ENCODE data around the gene XRCC3. TPM values are rescaled to one million over a fixed set of nuclear protein-coding genes. Genes with fewer than 3 reads are reported as not detected.

Gene XRCC3
- polyA plus RNA-seq, 3 donors = 0.66 to 8.1 (median 2.0) TPM

DNA sequence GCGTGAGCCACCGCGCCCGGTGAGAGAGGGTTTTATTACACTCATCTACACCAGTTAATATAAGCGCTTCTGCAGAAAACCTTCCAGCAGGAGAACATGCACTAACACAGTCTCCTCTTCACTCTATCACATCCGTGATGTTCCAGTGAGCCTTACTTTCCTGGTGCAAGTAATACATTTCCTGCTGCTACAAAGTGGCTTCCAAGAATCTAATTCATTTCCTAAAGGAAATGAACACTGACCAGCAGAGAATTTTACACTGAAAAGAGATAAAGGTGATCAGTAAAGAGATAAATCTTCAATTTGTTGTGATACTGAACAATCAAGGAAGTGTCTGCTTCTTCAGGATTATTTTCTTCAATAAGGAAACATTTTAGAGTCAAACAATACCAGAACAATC lies 39.8 kb upstream of the XRCC3 start:
- no peaks in the 10 kb centered on the region for H3K79me2 ChIP-seq (ENCODE audit: insufficient read depth, low read length)
- H3K4me3 Mint-ChIP-seq = no peak overlapping the region
- H3K9me3 Mint-ChIP-seq = no peaks in the 10 kb centered on the region
- no peaks in the 10 kb centered on the region for H3K27me3 ChIP-seq (ENCODE audit: control insufficient read depth in 2 of 2, insufficient read depth in 2 of 2, low read length in 2 of 2)
- H3K36me3 ChIP-seq (replicated peaks in 1 of 2; ENCODE audit: control insufficient read depth in 1 of 2, insufficient read depth in 2 of 2, low read length in 2 of 2) = no peaks in the 10 kb centered on the region
- no peak overlapping the region for H3K4me3 ChIP-seq (replicated peaks in 1 of 3; ENCODE audit: low read depth in 2 of 3, low read length in 3 of 3)
- H3K4me1 Mint-ChIP-seq = no peaks in the 10 kb centered on the region
- H3K27me3 Mint-ChIP-seq (ENCODE audit: low read depth in 3 of 3) = peaks cover 0 to 6% (median 2%) of the 10 kb centered on the region in 3 donors
- no peak for DNase-seq
- TF ChIP-seq, protein P1, sequence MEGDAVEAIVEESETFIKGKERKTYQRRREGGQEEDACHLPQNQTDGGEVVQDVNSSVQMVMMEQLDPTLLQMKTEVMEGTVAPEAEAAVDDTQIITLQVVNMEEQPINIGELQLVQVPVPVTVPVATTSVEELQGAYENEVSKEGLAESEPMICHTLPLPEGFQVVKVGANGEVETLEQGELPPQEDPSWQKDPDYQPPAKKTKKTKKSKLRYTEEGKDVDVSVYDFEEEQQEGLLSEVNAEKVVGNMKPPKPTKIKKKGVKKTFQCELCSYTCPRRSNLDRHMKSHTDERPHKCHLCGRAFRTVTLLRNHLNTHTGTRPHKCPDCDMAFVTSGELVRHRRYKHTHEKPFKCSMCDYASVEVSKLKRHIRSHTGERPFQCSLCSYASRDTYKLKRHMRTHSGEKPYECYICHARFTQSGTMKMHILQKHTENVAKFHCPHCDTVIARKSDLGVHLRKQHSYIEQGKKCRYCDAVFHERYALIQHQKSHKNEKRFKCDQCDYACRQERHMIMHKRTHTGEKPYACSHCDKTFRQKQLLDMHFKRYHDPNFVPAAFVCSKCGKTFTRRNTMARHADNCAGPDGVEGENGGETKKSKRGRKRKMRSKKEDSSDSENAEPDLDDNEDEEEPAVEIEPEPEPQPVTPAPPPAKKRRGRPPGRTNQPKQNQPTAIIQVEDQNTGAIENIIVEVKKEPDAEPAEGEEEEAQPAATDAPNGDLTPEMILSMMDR (IDR thresholded peaks at IDR 0.05) = no peak
- no peak overlapping the region for H3K27ac Mint-ChIP-seq
- no peaks in the 10 kb centered on the region for H4K20me1 ChIP-seq (ENCODE audit: insufficient read depth, low read length)
- no peaks in the 10 kb centered on the region for H3K36me3 Mint-ChIP-seq
- no peak overlapping the region for H3K4me2 ChIP-seq (replicated peaks; ENCODE audit: extremely low read depth, low read length, poor library complexity, severe bottlenecking)
- no peaks in the 10 kb centered on the region for H3K9me3 ChIP-seq (replicated peaks in 1 of 2; ENCODE audit: control insufficient read depth in 1 of 2, insufficient read depth in 1 of 2, low read length in 2 of 2)
- H2AFZ ChIP-seq (ENCODE audit: insufficient read depth, low read depth, low read length, poor library complexity, severe bottlenecking) = no peak overlapping the region
- H3K9ac ChIP-seq (ENCODE audit: insufficient read depth, low read length, poor library complexity, severe bottlenecking) = no peak overlapping the region
- H3K4me1 ChIP-seq (ENCODE audit: control insufficient read depth in 1 of 2, insufficient read depth in 2 of 2, low read length in 2 of 2) = no peaks in the 10 kb centered on the region
- intact Hi-C loops (cut with micrococcal nuclease) = no loop called here
- no peak overlapping the region for H3K27ac ChIP-seq (ENCODE audit: low read depth in 1 of 2, low read length in 2 of 2)
- WGBS (ENCODE audit: insufficient coverage) = 100% methylated on average over 4 of the region's 6 CpGs

DNA sequence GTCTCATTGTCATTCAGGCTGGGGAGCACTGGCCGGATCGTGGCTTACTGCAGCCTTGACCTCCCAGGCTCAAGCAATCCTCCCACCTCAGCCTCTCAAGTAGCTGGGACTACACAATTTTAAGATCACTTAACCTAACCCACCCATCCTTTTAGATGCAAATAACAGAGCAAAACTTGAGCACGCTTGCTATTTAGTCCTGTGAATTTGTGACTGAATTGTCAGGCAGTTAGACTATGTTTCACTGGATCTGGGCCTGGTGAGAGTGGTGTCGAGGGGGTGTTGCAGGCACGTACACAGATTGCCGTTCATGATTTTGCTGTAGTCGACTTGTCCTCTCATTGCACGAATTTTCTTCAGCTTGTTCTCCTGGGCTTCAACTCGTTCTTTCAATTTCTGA lies 38.5 kb upstream of the XRCC3 start:
- H3K27me3 Mint-ChIP-seq (ENCODE audit: low read depth in 3 of 3) = peaks cover 0 to 6% (median 2%) of the 10 kb centered on the region in 3 donors
- H3K4me1 ChIP-seq (ENCODE audit: control insufficient read depth in 1 of 2, insufficient read depth in 2 of 2, low read length in 2 of 2) = no peaks in the 10 kb centered on the region
- no peaks in the 10 kb centered on the region for H3K9me3 ChIP-seq (replicated peaks in 1 of 2; ENCODE audit: control insufficient read depth in 1 of 2, insufficient read depth in 1 of 2, low read length in 2 of 2)
- 93% methylated on average over 8 of the region's 9 CpGs for WGBS (ENCODE audit: insufficient coverage)
- no peak overlapping the region for H3K4me3 Mint-ChIP-seq
- no peak overlapping the region for H3K9ac ChIP-seq (ENCODE audit: insufficient read depth, low read length, poor library complexity, severe bottlenecking)
- H2AFZ ChIP-seq (ENCODE audit: insufficient read depth, low read depth, low read length, poor library complexity, severe bottlenecking) = no peak overlapping the region
- H3K4me2 ChIP-seq (replicated peaks; ENCODE audit: extremely low read depth, low read length, poor library complexity, severe bottlenecking) = no peak overlapping the region
- no peak overlapping the region for H3K4me3 ChIP-seq (replicated peaks in 1 of 3; ENCODE audit: low read depth in 2 of 3, low read length in 3 of 3)
- H3K36me3 ChIP-seq (replicated peaks in 1 of 2; ENCODE audit: control insufficient read depth in 1 of 2, insufficient read depth in 2 of 2, low read length in 2 of 2) = no peaks in the 10 kb centered on the region
- H3K9me3 Mint-ChIP-seq = no peaks in the 10 kb centered on the region
- no peaks in the 10 kb centered on the region for H3K79me2 ChIP-seq (ENCODE audit: insufficient read depth, low read length)
- intact Hi-C loops (cut with micrococcal nuclease) = no loop called here
- no peaks in the 10 kb centered on the region for H3K27me3 ChIP-seq (ENCODE audit: control insufficient read depth in 2 of 2, insufficient read depth in 2 of 2, low read length in 2 of 2)
- no peak for DNase-seq
- H3K27ac ChIP-seq (ENCODE audit: low read depth in 1 of 2, low read length in 2 of 2) = no peak overlapping the region
- TF ChIP-seq, protein P1 (IDR thresholded peaks at IDR 0.05) = no peak
- H3K36me3 Mint-ChIP-seq = no peaks in the 10 kb centered on the region
- no peaks in the 10 kb centered on the region for H3K4me1 Mint-ChIP-seq
- no peak overlapping the region for H3K27ac Mint-ChIP-seq
- H4K20me1 ChIP-seq (ENCODE audit: insufficient read depth, low read length) = no peaks in the 10 kb centered on the region
